AG08395 (cell line): Measurements from ENCODE around the gene PUM2.

Experiments
- DNase-seq: peaks from one replicate; pipeline ENCODE4 v3.0.0; 2012; ENCODE audit warnings: mixed read lengths, low spot score

Gene PUM2

GRCh38 chr2:20200697-20201555 is 149.7 kb downstream of the PUM2 start:
- no peak for DNase-seq

GRCh38 chr2:20199633-20200270 is 150.9 kb downstream of the PUM2 start:
- no peak for DNase-seq

- DNase-seq: no peak
Measured at GRCh38 chr2:20198796-20199632, 151.6 kb downstream of the PUM2 start.
